ENCODE results near the gene OR2M5.

OR2M5 gene

GRCh38 chr1:248144513-248145198 lies at the start of gene OR2M5:
Gene OR2M5, plus strand, starts transcription at chr1:248145148. Its CDS starts 0 bp downstream, at chr1:248145148.
- DNase-seq (ENCODE audit: low spot score) = no peak

- no peak for DNase-seq (ENCODE audit: low spot score)
These were observed 46.4 kb upstream of the OR2M5 start for GRCh38 chr1:248098529-248098928.

- DNase-seq (ENCODE audit: low spot score) = no peak
These were observed 42.1 kb upstream of the OR2M5 start for GRCh38 chr1:248102847-248103246.

- DNase-seq (ENCODE audit: low spot score) = no peak
These were observed 33.8 kb upstream of the OR2M5 start for GRCh38 chr1:248111157-248111556.

GRCh38 chr1:248114890-248115289 lies 30.1 kb upstream of the OR2M5 start:
- no peak for DNase-seq (ENCODE audit: low spot score)

- DNase-seq (ENCODE audit: low spot score) = no peak
These were observed 17.3 kb upstream of the OR2M5 start for GRCh38 chr1:248127653-248128052.

- DNase-seq (ENCODE audit: low spot score) = no peak
These were observed 8.1 kb upstream of the OR2M5 start for GRCh38 chr1:248136811-248137210.

- no peak for DNase-seq (ENCODE audit: low spot score)
These were observed 4.1 kb upstream of the OR2M5 start for GRCh38 chr1:248140846-248141245.

GRCh38 chr1:248143311-248143710 lies 1.6 kb upstream of the OR2M5 start:
- no peak for DNase-seq (ENCODE audit: low spot score)

- no peak for DNase-seq (ENCODE audit: low spot score)
These were observed 7.3 kb downstream of the OR2M5 start for GRCh38 chr1:248152056-248152827.

GRCh38 chr1:248155927-248156326 lies 11.0 kb downstream of the OR2M5 start:
- no peak for DNase-seq (ENCODE audit: low spot score)

GRCh38 chr1:248158758-248159157 lies 13.8 kb downstream of the OR2M5 start:
- DNase-seq (ENCODE audit: low spot score) = no peak

- no peak for DNase-seq (ENCODE audit: low spot score)
These were observed 19.1 kb downstream of the OR2M5 start for GRCh38 chr1:248164031-248164430.

- no peak for DNase-seq (ENCODE audit: low spot score)
These were observed 20.2 kb downstream of the OR2M5 start for GRCh38 chr1:248165186-248165585.

GRCh38 chr1:248174521-248174920 lies 29.6 kb downstream of the OR2M5 start, which contains the start of gene OR2M2:
Gene OR2M2, plus strand, starts transcription at chr1:248174821. Its CDS starts 5,165 bp downstream, at chr1:248179986.
- DNase-seq (ENCODE audit: low spot score) = no peak

GRCh38 chr1:248183996-248184395 lies 39.0 kb downstream of the OR2M5 start:
- no peak for DNase-seq (ENCODE audit: low spot score)

GRCh38 chr1:248187363-248187762 lies 42.4 kb downstream of the OR2M5 start:
- no peak for DNase-seq (ENCODE audit: low spot score)

- DNase-seq (ENCODE audit: low spot score) = no peak
These were observed 44.1 kb downstream of the OR2M5 start for GRCh38 chr1:248189026-248189425.

GRCh38 chr1:248194117-248194516 lies 49.2 kb downstream of the OR2M5 start:
- DNase-seq (ENCODE audit: low spot score) = no peak

Data from germinal center (tissue), 1 donor.